SK-N-SH treated with all-trans-retinoic acid at 6 μM for 48 hours (cell line): ENCODE data around the gene TPH2.

Source experiments
- ARNTL ChIP-seq: fragments of 450-650 bp; formaldehyde crosslinking; IDR thresholded peaks from 2 replicates; pipeline ENCODE4 v1.5.0; 2020; ENCODE audit warnings: low read depth, mild to moderate bottlenecking, moderate library complexity, borderline replicate concordance
- BACH2 ChIP-seq: fragments of 250-450 bp; sonication (Bioruptor Pico); IDR thresholded peaks from 2 replicates; pipeline ENCODE4 v1.9.0; 2021; ENCODE audit warnings: mild to moderate bottlenecking, borderline replicate concordance
- CREB5 ChIP-seq: fragments of 250-450 bp; sonication (Bioruptor Pico); IDR thresholded peaks from 2 replicates; pipeline ENCODE4 v1.5.1; 2020; ENCODE audit warnings: low read depth, mild to moderate bottlenecking, moderate library complexity
- OSR1 ChIP-seq: fragments of 250-450 bp; sonication (Bioruptor Pico); IDR thresholded peaks from 2 replicates; pipeline ENCODE4 v1.8.0; 2022; ENCODE audit warnings: moderate library complexity, mild to moderate bottlenecking, inconsistent platforms
- PATZ1 ChIP-seq: fragments of 250-450 bp; sonication (Bioruptor Pico); IDR thresholded peaks from 2 replicates; pipeline ENCODE4 v1.8.0; 2020; ENCODE audit warnings: mild to moderate bottlenecking, moderate library complexity, borderline replicate concordance
- RARB ChIP-seq: fragments of 250-450 bp; sonication (Bioruptor Pico); IDR thresholded peaks from 2 replicates; pipeline ENCODE4 v1.8.0; 2021; ENCODE audit warnings: mild to moderate bottlenecking, moderate library complexity
- SNAI2 ChIP-seq: fragments of 250-450 bp; sonication (Bioruptor Pico); IDR thresholded peaks from 2 replicates; pipeline ENCODE4 v1.5.0; 2020; ENCODE audit warnings: mild to moderate bottlenecking, moderate library complexity
- TSHZ2 ChIP-seq: fragments of 250-450 bp; sonication (Bioruptor Pico); IDR thresholded peaks from 2 replicates; pipeline ENCODE4 v1.5.0; 2020; ENCODE audit warnings: mild to moderate bottlenecking, moderate library complexity
- ZC3H10 ChIP-seq: fragments of 250-450 bp; sonication (Bioruptor Pico); IDR thresholded peaks from 2 replicates; pipeline ENCODE4 v1.5.1; 2021; ENCODE audit warnings: mild to moderate bottlenecking, moderate library complexity
- ZFP3 ChIP-seq: fragments of 250-450 bp; sonication (Bioruptor Pico); IDR thresholded peaks from 2 replicates; pipeline ENCODE4 v1.5.0; 2020; ENCODE audit warnings: mild to moderate bottlenecking, moderate library complexity
- ZFP30 ChIP-seq: fragments of 450-650 bp; formaldehyde crosslinking; IDR thresholded peaks from 2 replicates; pipeline ENCODE4 v1.5.0; 2022; ENCODE audit warnings: mild to moderate bottlenecking, moderate library complexity
- ZNF565 ChIP-seq: fragments of 450-650 bp; formaldehyde crosslinking; conservative IDR thresholded peaks from 2 replicates; pipeline ENCODE4 v1.5.0; 2020; ENCODE audit warnings: low read depth, mild to moderate bottlenecking, moderate library complexity
- ZNF8 ChIP-seq: fragments of 450-650 bp; formaldehyde crosslinking; IDR thresholded peaks from 2 replicates; pipeline ENCODE4 v1.5.0; 2020; ENCODE audit warnings: mild to moderate bottlenecking, moderate library complexity

GRCh38 chr12:71972441-71973074, 33.9 kb downstream of the TPH2 start:
- TF ChIP-seq ZFP3 (CRISPR knock-in tag), result no peak
- TF ChIP-seq SNAI2, result no peak
- TF ChIP-seq OSR1, result no peak
- TF ChIP-seq PATZ1, result no peak
- TF ChIP-seq TSHZ2 (CRISPR knock-in tag), result no peak
- TF ChIP-seq ZFP30 (CRISPR knock-in tag), result no peak
- no peak for TF ChIP-seq ZC3H10
- no peak for TF ChIP-seq BACH2
- TF ChIP-seq RARB (CRISPR knock-in tag), result no peak
- TF ChIP-seq ZNF565 (CRISPR knock-in tag), result no peak
- no peak for TF ChIP-seq CREB5 (CRISPR knock-in tag)
- no peak for TF ChIP-seq ZNF8 (CRISPR knock-in tag)
- no peak for TF ChIP-seq ARNTL (CRISPR knock-in tag)
